BJ (cell line): ENCODE data around the gene CCDC33. TPM values are rescaled to one million over a fixed set of nuclear protein-coding genes. Genes with fewer than 3 reads are reported as not detected.

Experiments
- CTCF ChIA-PET: fragments of 350-600 bp; formaldehyde crosslinking; extraction: SDS; loops from one replicate; lab custom pipeline; 2021; ENCODE audit warnings: antibody characterized with exemption, inconsistent platforms; lab: Yijun Ruan, JAX
- POLR2A ChIA-PET: fragments of 300-600 bp; sonication (Branson Sonifier 250); formaldehyde crosslinking; extraction: SDS; loops from one replicate; lab custom pipeline; 2021; ENCODE audit warnings: antibody characterized with exemption; lab: Charles Lee
- DNase-seq: peaks from one replicate; pipeline ENCODE4 v3.0.0-alpha.2; 2011; ENCODE audit warnings: low read depth
- H3K27me3 ChIP-seq: 2 replicates; pipeline ENCODE4 v1.6.0; 2011; ENCODE audit warnings: low read length; ENCODE audit not compliant: control insufficient read depth, insufficient read depth
- H3K36me3 ChIP-seq: 2 replicates; pipeline ENCODE4 v1.5.1; 2011; ENCODE audit warnings: low read length; ENCODE audit not compliant: control insufficient read depth, insufficient read depth
- H3K4me3 ChIP-seq: 2 replicates; pipeline ENCODE4 v1.5.1; 2011; ENCODE audit warnings: low read depth, mild to moderate bottlenecking, control low read depth, low read length
- CTCF ChIP-seq: IDR thresholded peaks from 2 replicates; pipeline ENCODE4 v1.5.1; 2011; ENCODE audit warnings: low read depth, mild to moderate bottlenecking, control low read depth, inconsistent platforms, low read length, moderate library complexity; ENCODE audit not compliant: insufficient read depth
- polyA plus RNA-seq: library from polyadenylated mRNA; depleted of rRNA; stranded (reverse); fragments of >200 nt; gene quantifications from 2 replicates; pipeline ENCODE4 v1.2.3, GENCODE V29; 2011

CCDC33 gene
- polyA plus RNA-seq, 1 experiment = 0.26 TPM

DNA sequence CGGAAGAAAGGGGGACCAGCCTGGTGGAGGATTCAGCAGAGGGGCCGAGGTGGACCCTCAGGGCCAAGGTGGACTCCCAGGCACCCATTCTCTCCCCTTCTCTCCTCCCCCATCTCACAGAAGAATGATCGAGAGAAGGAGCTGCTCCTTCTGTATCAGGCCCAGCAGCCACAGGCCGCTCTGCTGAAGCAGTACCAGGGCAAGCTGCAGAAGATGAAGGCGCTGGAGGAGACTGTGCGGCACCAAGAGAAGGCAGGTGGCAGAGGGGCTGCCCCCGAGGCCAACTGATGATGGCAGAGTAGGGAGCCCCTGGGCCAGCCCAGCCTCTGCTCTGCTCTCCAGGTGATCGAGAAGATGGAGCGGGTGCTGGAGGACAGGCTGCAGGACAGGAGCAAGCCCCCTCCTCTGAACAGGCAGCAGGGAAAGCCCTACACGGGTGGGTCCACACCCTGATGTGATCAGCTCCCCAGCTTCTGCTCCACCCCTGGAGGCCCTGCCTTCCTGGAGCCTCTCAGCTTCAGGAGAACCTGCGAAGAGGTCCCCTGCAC lies 94.8 kb downstream of the CCDC33 start:
- DNase-seq = no peak
- peaks cover 7% of the 10 kb centered on the region for H3K27me3 ChIP-seq
- ChIA-PET POLR2A (no interaction called here), CTCF (interaction anchor here (4.1 to 14.8 kb wide), 2 partner anchors 10 to 20 kb away, joined by 40 to 278 read pairs; no protein-coding TSS in a partner anchor)
- TF ChIP-seq CTCF = no peak
- H3K4me3 ChIP-seq = no peak overlapping the region
- H3K36me3 ChIP-seq = no peaks in the 10 kb centered on the region

DNA sequence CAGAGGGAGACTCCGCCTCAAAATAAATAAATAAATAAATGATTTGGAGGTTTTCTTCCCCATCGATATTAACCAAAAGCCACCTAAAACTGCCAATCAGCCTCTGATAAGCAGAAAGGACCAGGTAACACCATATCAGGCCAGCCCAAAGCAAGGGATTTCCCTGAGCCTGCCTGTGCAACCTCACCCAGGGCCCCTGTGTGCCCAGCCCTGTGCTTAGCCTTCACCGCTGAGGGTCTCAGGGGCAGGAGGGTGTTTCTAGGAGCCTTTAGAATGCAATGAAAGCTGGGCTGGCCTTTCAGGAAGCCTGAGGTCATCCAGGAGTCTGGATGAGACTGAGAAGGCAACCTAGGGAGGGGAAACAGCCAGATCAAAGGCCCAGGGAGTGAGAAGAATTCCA lies 95.9 kb downstream of the CCDC33 start:
- H3K4me3 ChIP-seq = no peak overlapping the region
- no peak for DNase-seq
- POLR2A ChIA-PET = no interaction called here
- TF ChIP-seq CTCF = no peak
- peaks cover 7% of the 10 kb centered on the region for H3K27me3 ChIP-seq
- H3K36me3 ChIP-seq = no peaks in the 10 kb centered on the region
- CTCF ChIA-PET = interaction anchor here (4.1 kb wide), 1 partner anchor 11 kb away, joined by 40 read pairs; no protein-coding TSS in a partner anchor

GRCh38 chr15:74332611-74333010 lies 96.5 kb downstream of the CCDC33 start:
- H3K27me3 ChIP-seq = peaks cover 7% of the 10 kb centered on the region
- TF ChIP-seq CTCF = no peak
- DNase-seq = no peak
- CTCF ChIA-PET = interaction anchor here (4.1 kb wide), 1 partner anchor 11 kb away, joined by 40 read pairs; no protein-coding TSS in a partner anchor
- H3K4me3 ChIP-seq = no peak overlapping the region
- POLR2A ChIA-PET = no interaction called here
- H3K36me3 ChIP-seq = no peaks in the 10 kb centered on the region

- ChIA-PET CTCF (no interaction called here), POLR2A (no interaction called here)
- DNase-seq = no peak
- no peak for TF ChIP-seq CTCF
- Histone ChIP-seq H3K36me3 (no peaks in the 10 kb centered on the region), H3K4me3 (no peak overlapping the region), H3K27me3 (peaks cover 7% of the 10 kb centered on the region)
Observed at GRCh38 chr15:74333093-74333492, 97.0 kb downstream of the CCDC33 start.

DNA sequence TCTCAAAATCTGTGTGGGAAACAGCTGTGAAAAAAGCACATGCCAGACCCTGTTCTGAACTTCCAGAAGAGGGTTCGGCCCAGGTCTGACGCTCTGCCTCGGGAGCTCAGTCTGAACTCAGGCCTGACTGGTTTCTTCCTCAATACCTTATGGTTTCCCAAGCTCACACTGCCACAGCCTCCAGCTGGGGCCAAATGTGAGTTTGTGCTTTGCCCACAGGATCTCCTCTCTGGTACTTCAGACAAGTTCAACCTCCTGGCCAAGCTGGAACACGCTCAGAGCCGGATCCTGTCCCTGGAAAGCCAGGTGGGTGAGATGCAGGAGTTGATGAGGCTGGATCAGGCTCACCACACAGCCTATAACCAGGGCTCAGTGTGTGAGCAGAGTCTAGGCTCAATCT lies 97.5 kb downstream of the CCDC33 start:
- ChIA-PET CTCF (interaction anchor here (5.3 kb wide), 1 partner anchor 11 kb away, joined by 21 read pairs; no protein-coding TSS in a partner anchor), POLR2A (no interaction called here)
- no peak for TF ChIP-seq CTCF
- H3K36me3 ChIP-seq = no peaks in the 10 kb centered on the region
- peaks cover 4% of the 10 kb centered on the region for H3K27me3 ChIP-seq
- H3K4me3 ChIP-seq = no peak overlapping the region
- no peak for DNase-seq
